K562 (cell line): ENCODE measurements around the gene FOLR2. TPM values are rescaled to one million over a fixed set of nuclear protein-coding genes. Genes with fewer than 3 reads are reported as not detected.

Source experiments
- ARNT ChIP-seq, 2 experiments: fragments of 450-650 bp; IDR thresholded peaks; 2 replicates each; pipeline ENCODE4 v1.6.1; 2016; ENCODE audit warnings: mild to moderate bottlenecking in 1 of 2
- GATAD2B ChIP-seq: fragments of 450-650 bp; IDR thresholded peaks from 2 replicates; pipeline ENCODE4 v1.6.1; 2017; ENCODE audit warnings: mild to moderate bottlenecking, borderline replicate concordance
- HDAC1 ChIP-seq, 2 experiments: fragments of 450-650 bp; IDR thresholded peaks; 2 replicates each; pipeline ENCODE4 v1.6.1; 2016 to 2017; ENCODE audit warnings: inconsistent platforms in 1 of 2, mild to moderate bottlenecking in 1 of 2, moderate library complexity in 1 of 2
- HNRNPH1 ChIP-seq: fragments of 200-400 bp; formaldehyde crosslinking; optimal IDR thresholded peaks from 2 replicates; pipeline ENCODE3; 2017; ENCODE audit warnings: low read depth, mild to moderate bottlenecking, low read length, moderate library complexity
- IRF2 ChIP-seq: sonication (generic); formaldehyde crosslinking; IDR thresholded peaks from 2 replicates; pipeline ENCODE4 v1.8.1; 2022; ENCODE audit warnings: mild to moderate bottlenecking, missing genetic modification reagents
- JUND ChIP-seq, 2 experiments: IDR thresholded peaks; 2 replicates in 1 of 2; 3 replicates in 1 of 2; pipeline ENCODE4 v1.6.1; 2011; ENCODE audit warnings: borderline replicate concordance in 2 of 2, low read depth in 2 of 2, low read length in 2 of 2, improper control_type of control experiment in 1 of 2, missing biosample characterization in 1 of 2, missing genetic modification characterization in 1 of 2, missing genetic modification reagents in 1 of 2
- KLF13 ChIP-seq: fragments of 450-650 bp; IDR thresholded peaks from 2 replicates; pipeline ENCODE4 v1.6.1; 2016; ENCODE audit warnings: missing genetic modification characterization, low read depth, mild to moderate bottlenecking, missing compliant biosample characterization, moderate library complexity, borderline replicate concordance
- MCM7 ChIP-seq, 2 experiments: fragments of 450-650 bp; IDR thresholded peaks; 2 replicates each; pipeline ENCODE4 v1.6.1; 2016 to 2018
- MTA1 ChIP-seq: fragments of 450-650 bp; IDR thresholded peaks from 2 replicates; pipeline ENCODE4 v1.6.1; 2017; ENCODE audit warnings: borderline replicate concordance
- NCOA2 ChIP-seq, 2 experiments: fragments of 450-650 bp; IDR thresholded peaks; 2 replicates each; pipeline ENCODE4 v1.6.1; 2018; ENCODE audit warnings: mild to moderate bottlenecking in 2 of 2, moderate library complexity in 1 of 2; ENCODE audit not compliant: partially characterized antibody in 2 of 2
- NELFE ChIP-seq: IDR thresholded peaks from 2 replicates; pipeline ENCODE4 v1.6.1; 2011; ENCODE audit warnings: mild to moderate bottlenecking; ENCODE audit not compliant: insufficient read depth, insufficient read length
- NEUROD1 ChIP-seq: fragments of 150-350 bp; IDR thresholded peaks from 2 replicates; pipeline ENCODE4 v1.6.1; 2014; ENCODE audit warnings: borderline replicate concordance, low read length, low read depth; ENCODE audit not compliant: partially characterized antibody
- NFE2 ChIP-seq: IDR thresholded peaks from 2 replicates; pipeline ENCODE4 v1.6.1; 2014; ENCODE audit warnings: antibody characterized with exemption, low read depth
- NFIX ChIP-seq: fragments of 250-450 bp; sonication (Bioruptor Pico); IDR thresholded peaks from 2 replicates; pipeline ENCODE4 v1.4.0; 2020; ENCODE audit warnings: low read depth, mild to moderate bottlenecking, moderate library complexity
- PML ChIP-seq: IDR thresholded peaks from 2 replicates; pipeline ENCODE4 v1.6.1; 2012; ENCODE audit warnings: low read length, inconsistent platforms
- SMAD2 ChIP-seq: fragments of 150-350 bp; IDR thresholded peaks from 2 replicates; pipeline ENCODE4 v1.6.1; 2014; ENCODE audit warnings: low read depth, mild to moderate bottlenecking, low read length
- TAL1 ChIP-seq: fragments of 450-650 bp; IDR thresholded peaks from 2 replicates; pipeline ENCODE4 v1.6.1; 2016; ENCODE audit warnings: mild to moderate bottlenecking
- ZBTB17 ChIP-seq: fragments of 450-650 bp; formaldehyde crosslinking; IDR thresholded peaks from 2 replicates; pipeline ENCODE4 v1.4.0; 2020; ENCODE audit warnings: mild to moderate bottlenecking
- ZNF23 ChIP-seq: fragments of 250-450 bp; sonication (Bioruptor Pico); IDR thresholded peaks from 2 replicates; pipeline ENCODE4 v1.4.0; 2020; ENCODE audit warnings: mild to moderate bottlenecking
- ZNF347 ChIP-seq: fragments of 450-650 bp; formaldehyde crosslinking; IDR thresholded peaks from 2 replicates; pipeline ENCODE4 v1.4.0; 2020; ENCODE audit warnings: low read depth, mild to moderate bottlenecking, moderate library complexity
- ZZZ3 ChIP-seq: fragments of 450-650 bp; IDR thresholded peaks from 2 replicates; pipeline ENCODE4 v1.6.1; 2016; ENCODE audit warnings: antibody characterized with exemption, mild to moderate bottlenecking, moderate library complexity
- polyA plus RNA-seq, 8 experiments: library from polyadenylated mRNA; depleted of rRNA in 4 of 8; stranded (reverse) in 5 of 8; unstranded in 3 of 8; fragments of >200 nt; fragmentation: Nextera tagmentation in 2 of 8; fragmentation: Illumina TruSeq in 1 of 8; extraction: Ambion mirVana in 2 of 8; extraction: Trizol in 1 of 8; gene quantifications; 2 replicates each; pipeline versions ENCODE4 v1.2.1 to v1.2.3, GENCODE V29; 2011 to 2014; ENCODE audit warnings: inconsistent platforms in 1 of 8, missing spikeins in 1 of 8
- total RNA-seq, 7 experiments: library from RNA; depleted of rRNA in 6 of 7; stranded (reverse); fragments of >200 nt in 6 of 7; fragmentation: Illumina TruSeq in 2 of 7; extraction: Trizol in 2 of 7; gene quantifications; 2 replicates each; pipeline versions ENCODE4 v1.2.1 to v1.2.3, GENCODE V29; 2011 to 2021; ENCODE audit warnings: low replicate concordance in 1 of 7
- TF ChIP-seq, protein P1 (sequence below): sonication (generic); IDR thresholded peaks from 2 replicates; pipeline ENCODE4 v1.6.1; 2016
- TF ChIP-seq, protein P2 (sequence below): sonication (generic); formaldehyde crosslinking; IDR thresholded peaks from 2 replicates; pipeline ENCODE4 v1.8.1; 2023; ENCODE audit warnings: mild to moderate bottlenecking, missing genetic modification reagents
- TF ChIP-seq, protein P3 (sequence below): sonication (generic); formaldehyde crosslinking; IDR thresholded peaks from 2 replicates; pipeline ENCODE4 v1.9.0; 2022; ENCODE audit warnings: mild to moderate bottlenecking, missing genetic modification reagents
- TF ChIP-seq, protein P4 (sequence below): fragments of 250-450 bp; sonication (Bioruptor Pico); IDR thresholded peaks from 2 replicates; pipeline ENCODE4 v1.8.0; 2022; ENCODE audit warnings: inconsistent platforms

FOLR2 gene
- total and polyA plus RNA-seq, 9 of the 15 experiments (the other 6 are each of a cell fraction or from before 2014, with no cell fraction given) = 0.27 TPM; not detected in 8

DNA sequence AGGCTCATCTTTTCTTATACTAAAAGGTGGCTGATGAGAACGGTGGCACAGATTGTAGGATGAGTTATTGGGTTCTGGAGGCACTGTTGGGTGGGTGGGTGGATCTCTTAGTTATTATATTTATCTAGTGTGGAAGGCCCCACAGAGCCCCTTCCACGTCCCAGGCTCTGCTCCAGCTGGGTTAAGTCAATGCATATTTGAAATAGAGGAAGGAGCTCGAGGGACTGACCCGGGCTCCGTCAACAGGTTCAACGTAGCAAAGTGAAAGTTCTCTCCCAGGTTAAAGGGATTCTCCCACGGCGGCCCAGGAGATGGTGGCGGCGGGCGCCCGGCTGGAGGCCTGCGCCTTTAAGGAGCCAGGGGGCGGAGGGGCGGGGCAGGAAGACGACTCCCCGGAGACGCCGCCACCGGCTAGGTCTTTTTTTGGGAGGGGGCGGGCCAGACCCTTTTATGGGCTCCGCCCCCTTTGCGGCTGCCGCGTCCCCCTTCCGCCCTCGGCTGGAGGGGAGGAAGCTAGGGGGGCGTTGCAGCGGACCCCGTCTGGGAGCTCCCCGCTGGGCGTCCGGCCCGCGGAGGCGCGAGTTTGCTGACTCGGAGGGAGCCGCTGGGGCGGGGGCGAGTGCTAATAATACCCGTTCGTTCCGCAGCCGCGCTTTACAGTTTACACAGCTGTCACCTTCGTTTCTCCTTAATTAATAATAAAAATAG, 6.5 kb downstream of the FOLR2 start (continued):
- TF ChIP-seq JUND (IDR thresholded peaks at IDR 0.05; ENCODE audit: borderline replicate concordance, low read depth, low read length) (no peak; the same call in 1 of the 2 replicates), JUND (tag; IDR thresholded peaks at IDR 0.05; ENCODE audit: borderline replicate concordance, low read depth, low read length) (no peak; the same call in 2 of the 3 replicates), NEUROD1 (peak; percentile 73), KLF13 (tag) (peak; percentile 97; the same call in 1 of the 2 replicates), ZNF347 (CRISPR knock-in tag) (no peak), TAL1 (no peak), MTA1 (no peak), NFIX (CRISPR knock-in tag) (no peak), NCOA2 (IDR thresholded peaks at IDR 0.05; ENCODE audit: partially characterized antibody in 2 of 2) (no peak), PML (no peak), HDAC1 (IDR thresholded peaks at IDR 0.05) (no peak; a peak in 1 of 4 replicates), MCM7 (IDR thresholded peaks at IDR 0.05) (no peak), NFE2 (no peak), NELFE (no peak), SMAD2 (no peak), ZZZ3 (no peak), IRF2 (CRISPR knock-in tag) (no peak), ZNF23 (CRISPR knock-in tag) (no peak), HNRNPH1 (no peak), GATAD2B (no peak), ARNT (IDR thresholded peaks at IDR 0.05) (no peak), ZBTB17 (CRISPR knock-in tag) (no peak)
- TF ChIP-seq, protein P1, sequence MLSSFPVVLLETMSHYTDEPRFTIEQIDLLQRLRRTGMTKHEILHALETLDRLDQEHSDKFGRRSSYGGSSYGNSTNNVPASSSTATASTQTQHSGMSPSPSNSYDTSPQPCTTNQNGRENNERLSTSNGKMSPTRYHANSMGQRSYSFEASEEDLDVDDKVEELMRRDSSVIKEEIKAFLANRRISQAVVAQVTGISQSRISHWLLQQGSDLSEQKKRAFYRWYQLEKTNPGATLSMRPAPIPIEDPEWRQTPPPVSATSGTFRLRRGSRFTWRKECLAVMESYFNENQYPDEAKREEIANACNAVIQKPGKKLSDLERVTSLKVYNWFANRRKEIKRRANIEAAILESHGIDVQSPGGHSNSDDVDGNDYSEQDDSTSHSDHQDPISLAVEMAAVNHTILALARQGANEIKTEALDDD = no peak; the same call in 1 of the 2 replicates
- TF ChIP-seq, protein P2, sequence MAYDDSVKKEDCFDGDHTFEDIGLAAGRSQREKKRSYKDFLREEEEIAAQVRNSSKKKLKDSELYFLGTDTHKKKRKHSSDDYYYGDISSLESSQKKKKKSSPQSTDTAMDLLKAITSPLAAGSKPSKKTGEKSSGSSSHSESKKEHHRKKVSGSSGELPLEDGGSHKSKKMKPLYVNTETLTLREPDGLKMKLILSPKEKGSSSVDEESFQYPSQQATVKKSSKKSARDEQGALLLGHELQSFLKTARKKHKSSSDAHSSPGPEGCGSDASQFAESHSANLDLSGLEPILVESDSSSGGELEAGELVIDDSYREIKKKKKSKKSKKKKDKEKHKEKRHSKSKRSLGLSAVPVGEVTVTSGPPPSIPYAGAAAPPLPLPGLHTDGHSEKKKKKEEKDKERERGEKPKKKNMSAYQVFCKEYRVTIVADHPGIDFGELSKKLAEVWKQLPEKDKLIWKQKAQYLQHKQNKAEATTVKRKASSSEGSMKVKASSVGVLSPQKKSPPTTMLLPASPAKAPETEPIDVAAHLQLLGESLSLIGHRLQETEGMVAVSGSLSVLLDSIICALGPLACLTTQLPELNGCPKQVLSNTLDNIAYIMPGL (CRISPR knock-in tag) = no peak
- TF ChIP-seq, protein P3, sequence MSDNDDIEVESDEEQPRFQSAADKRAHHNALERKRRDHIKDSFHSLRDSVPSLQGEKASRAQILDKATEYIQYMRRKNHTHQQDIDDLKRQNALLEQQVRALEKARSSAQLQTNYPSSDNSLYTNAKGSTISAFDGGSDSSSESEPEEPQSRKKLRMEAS (CRISPR knock-in tag) = no peak
- TF ChIP-seq, protein P4, sequence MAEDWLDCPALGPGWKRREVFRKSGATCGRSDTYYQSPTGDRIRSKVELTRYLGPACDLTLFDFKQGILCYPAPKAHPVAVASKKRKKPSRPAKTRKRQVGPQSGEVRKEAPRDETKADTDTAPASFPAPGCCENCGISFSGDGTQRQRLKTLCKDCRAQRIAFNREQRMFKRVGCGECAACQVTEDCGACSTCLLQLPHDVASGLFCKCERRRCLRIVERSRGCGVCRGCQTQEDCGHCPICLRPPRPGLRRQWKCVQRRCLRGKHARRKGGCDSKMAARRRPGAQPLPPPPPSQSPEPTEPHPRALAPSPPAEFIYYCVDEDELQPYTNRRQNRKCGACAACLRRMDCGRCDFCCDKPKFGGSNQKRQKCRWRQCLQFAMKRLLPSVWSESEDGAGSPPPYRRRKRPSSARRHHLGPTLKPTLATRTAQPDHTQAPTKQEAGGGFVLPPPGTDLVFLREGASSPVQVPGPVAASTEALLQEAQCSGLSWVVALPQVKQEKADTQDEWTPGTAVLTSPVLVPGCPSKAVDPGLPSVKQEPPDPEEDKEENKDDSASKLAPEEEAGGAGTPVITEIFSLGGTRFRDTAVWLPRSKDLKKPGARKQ (CRISPR knock-in tag) = no peak
